Vagina (tissue), 2 donors: Measurements from ENCODE around the gene NEDD8.

Experiments
- POLR2A ChIP-seq, 2 donors: fragments of 450-650 bp; IDR thresholded peaks; one replicate each; pipeline ENCODE4 v1.6.1; 2017; ENCODE audit warnings: antibody characterized with exemption in 2 of 2, mild to moderate bottlenecking in 2 of 2, moderate library complexity in 2 of 2
- POLR2AphosphoS5 ChIP-seq, 2 donors: sonication (generic); formaldehyde crosslinking; IDR thresholded peaks; one replicate each; pipeline ENCODE4 v1.9.0; 2017; ENCODE audit warnings: antibody characterized with exemption in 2 of 2, mild to moderate bottlenecking in 2 of 2, low read depth in 1 of 2; ENCODE audit not compliant: insufficient read depth in 1 of 2
- TF ChIP-seq, protein P1 (sequence below), 3 experiments: fragments of 450-650 bp in 2 of 3; fragments of 200-600 bp in 1 of 3; sonication (generic) in 1 of 3; IDR thresholded peaks; one replicate each; pipeline ENCODE4 v1.5.1; 2017 to 2019; ENCODE audit warnings: antibody characterized with exemption in 3 of 3, mild to moderate bottlenecking in 2 of 3, moderate library complexity in 2 of 3

DNA sequence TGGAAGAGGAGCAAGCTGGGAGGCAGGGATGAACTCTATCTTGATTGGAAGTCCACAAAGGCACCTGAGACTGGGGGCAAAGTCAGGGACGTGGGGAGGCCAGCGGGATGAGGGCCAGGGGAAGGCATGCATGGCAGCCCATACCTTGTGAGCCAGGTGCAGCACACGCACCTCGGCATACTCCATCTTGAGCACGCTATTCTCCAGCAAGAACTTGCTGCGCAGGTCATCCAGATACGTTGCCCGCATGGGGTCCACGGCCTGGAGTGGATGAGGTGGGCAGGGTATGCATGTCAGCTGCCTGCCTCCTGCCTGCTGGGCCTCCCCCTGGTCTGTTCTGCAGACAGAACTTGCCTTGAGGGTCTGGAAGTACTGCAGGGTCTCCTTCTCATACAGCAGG is 35.3 kb upstream of the NEDD8 start:
- TF ChIP-seq, protein P1, sequence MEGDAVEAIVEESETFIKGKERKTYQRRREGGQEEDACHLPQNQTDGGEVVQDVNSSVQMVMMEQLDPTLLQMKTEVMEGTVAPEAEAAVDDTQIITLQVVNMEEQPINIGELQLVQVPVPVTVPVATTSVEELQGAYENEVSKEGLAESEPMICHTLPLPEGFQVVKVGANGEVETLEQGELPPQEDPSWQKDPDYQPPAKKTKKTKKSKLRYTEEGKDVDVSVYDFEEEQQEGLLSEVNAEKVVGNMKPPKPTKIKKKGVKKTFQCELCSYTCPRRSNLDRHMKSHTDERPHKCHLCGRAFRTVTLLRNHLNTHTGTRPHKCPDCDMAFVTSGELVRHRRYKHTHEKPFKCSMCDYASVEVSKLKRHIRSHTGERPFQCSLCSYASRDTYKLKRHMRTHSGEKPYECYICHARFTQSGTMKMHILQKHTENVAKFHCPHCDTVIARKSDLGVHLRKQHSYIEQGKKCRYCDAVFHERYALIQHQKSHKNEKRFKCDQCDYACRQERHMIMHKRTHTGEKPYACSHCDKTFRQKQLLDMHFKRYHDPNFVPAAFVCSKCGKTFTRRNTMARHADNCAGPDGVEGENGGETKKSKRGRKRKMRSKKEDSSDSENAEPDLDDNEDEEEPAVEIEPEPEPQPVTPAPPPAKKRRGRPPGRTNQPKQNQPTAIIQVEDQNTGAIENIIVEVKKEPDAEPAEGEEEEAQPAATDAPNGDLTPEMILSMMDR (IDR thresholded peaks at IDR 0.05): no peak
- no peak for TF ChIP-seq POLR2A (IDR thresholded peaks at IDR 0.05)
- no peak for TF ChIP-seq POLR2AphosphoS5 (IDR thresholded peaks at IDR 0.05; ENCODE audit: insufficient read depth in 1 of 2, low read depth in 1 of 2)
